Sigmoid colon (tissue), 7 donors: ENCODE results near the gene CYB5R4. TPM values are rescaled to one million over a fixed set of nuclear protein-coding genes. Genes with fewer than 3 reads are reported as not detected.
A peak's percentile ranks its signal among the peaks of the same experiment; 100 is the strongest.

Experiments
- DNase-seq: peaks from one replicate; pipeline ENCODE4 v3.0.0-alpha.2; 2019
- H3K27ac ChIP-seq, 4 donors: fragments of 200-600 bp; sonication (generic); one replicate each; pipeline ENCODE4 v1.5.1; 2016 to 2019; ENCODE audit warnings: mild to moderate bottlenecking in 1 of 4
- H3K27me3 ChIP-seq, 3 donors: fragments of 200-600 bp; sonication (generic); one replicate each; pipeline ENCODE4 v1.5.1; 2019; ENCODE audit warnings: mild to moderate bottlenecking in 1 of 3
- H3K36me3 ChIP-seq, 4 donors: fragments of 200-600 bp; sonication (generic); one replicate each; pipeline ENCODE4 v1.5.1; 2016 to 2019
- H3K4me1 ChIP-seq, 4 donors: fragments of 200-600 bp; sonication (generic); one replicate each; pipeline ENCODE4 v1.5.1; 2017 to 2019
- H3K4me3 ChIP-seq, 4 donors: fragments of 200-600 bp; sonication (generic); one replicate each; pipeline ENCODE4 v1.5.1; 2017 to 2019; ENCODE audit warnings: mild to moderate bottlenecking in 2 of 4, moderate library complexity in 1 of 4
- H3K9me3 ChIP-seq, 4 donors: fragments of 200-600 bp in 3 of 4; sonication (generic) in 3 of 4; one replicate each; pipeline versions ENCODE4 v1.5.1 to v1.6.1; 2013 to 2019
- EP300 ChIP-seq, 4 donors: sonication (generic); formaldehyde crosslinking; IDR thresholded peaks; one replicate each; pipeline ENCODE4 v1.6.1; 2017; ENCODE audit warnings: antibody characterized with exemption in 4 of 4
- POLR2A ChIP-seq, 2 donors: fragments of 450-650 bp; IDR thresholded peaks; one replicate each; pipeline ENCODE4 v1.6.1; 2016; ENCODE audit warnings: antibody characterized with exemption in 2 of 2, mild to moderate bottlenecking in 2 of 2, moderate library complexity in 2 of 2
- POLR2AphosphoS5 ChIP-seq, 4 donors: sonication (generic); formaldehyde crosslinking; IDR thresholded peaks; one replicate each; pipeline ENCODE4 v1.6.1; 2017; ENCODE audit warnings: antibody characterized with exemption in 4 of 4
- WGBS, 2 donors: extraction: QIAGEN DNeasy Blood & Tissue Kit; methylation state at CpG; one replicate each; pipeline ENCODE4 v1.1.7; 2013; 5-methylcytosine and 5-hydroxymethylcytosine counted together
- intact Hi-C: fragments of 100-400 bp; cut with DNase I; formaldehyde crosslinking; loops from one replicate; pipeline ENCODE4 v1.15.1; 2023
- polyA plus RNA-seq, 3 donors: library from polyadenylated mRNA; stranded (reverse); fragments of 200-250 nt; gene quantifications; one replicate each; pipeline ENCODE4 v1.2.3, GENCODE V29; 2013
- total RNA-seq, 4 donors: library from RNA; depleted of rRNA; stranded (reverse); fragments of >200 nt; gene quantifications; one replicate each; pipeline ENCODE4 v1.1.0, GENCODE V29; 2016
- TF ChIP-seq, protein P1 (sequence below), 4 experiments: fragments of 450-650 bp in 3 of 4; fragments of 200-600 bp in 1 of 4; IDR thresholded peaks; one replicate each; pipeline ENCODE4 v1.5.1; 2016 to 2019; ENCODE audit warnings: antibody characterized with exemption in 4 of 4, mild to moderate bottlenecking in 3 of 4, moderate library complexity in 2 of 4
- donor health status: healthy with polysubstance abuse.
- donor health status: Bipolar disorder and iron deficiency.
- donor health status: healthy.

Gene CYB5R4
- total and polyA plus RNA-seq, 7 donors: 9.7 to 35.6 (median 14.3) TPM

DNA sequence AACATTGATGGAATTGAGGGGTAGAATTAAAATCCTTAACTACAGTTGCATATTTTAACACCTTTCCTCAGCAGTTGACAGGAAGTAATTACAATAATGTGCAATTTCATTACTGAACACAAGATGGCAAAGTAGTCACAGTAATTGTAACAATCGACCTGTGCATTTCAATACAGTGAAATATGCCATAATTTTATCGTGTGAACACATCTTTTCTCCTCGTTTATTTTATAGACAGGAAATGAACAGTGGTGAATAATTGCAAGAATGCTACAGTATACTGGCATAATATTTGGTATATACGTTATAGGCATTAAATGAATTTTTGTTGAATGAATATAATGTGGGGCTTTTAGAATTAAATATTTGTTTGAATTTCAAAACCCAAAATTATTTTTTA lies 25.0 kb downstream of the CYB5R4 start:
- no peaks in the 10 kb centered on the region for H3K36me3 ChIP-seq
- 2 to 7% methylated on average over 4 of the region's 4 CpGs for WGBS, 2 donors
- DNase-seq: no peak
- H3K27ac ChIP-seq: no peak overlapping the region
- peaks cover 0 to 4% (median 2%) of the 10 kb centered on the region in 4 donors for H3K4me1 ChIP-seq
- no peaks in the 10 kb centered on the region for H3K9me3 ChIP-seq
- intact Hi-C loops: loop anchor here (5.0 to 10.0 kb wide), 2 partner anchors 343 to 1440 kb away; partner anchors contain the start of gene CEP162
- H3K4me3 ChIP-seq: no peak overlapping the region
- no peak for TF ChIP-seq POLR2A (IDR thresholded peaks at IDR 0.05)
- TF ChIP-seq, protein P1, sequence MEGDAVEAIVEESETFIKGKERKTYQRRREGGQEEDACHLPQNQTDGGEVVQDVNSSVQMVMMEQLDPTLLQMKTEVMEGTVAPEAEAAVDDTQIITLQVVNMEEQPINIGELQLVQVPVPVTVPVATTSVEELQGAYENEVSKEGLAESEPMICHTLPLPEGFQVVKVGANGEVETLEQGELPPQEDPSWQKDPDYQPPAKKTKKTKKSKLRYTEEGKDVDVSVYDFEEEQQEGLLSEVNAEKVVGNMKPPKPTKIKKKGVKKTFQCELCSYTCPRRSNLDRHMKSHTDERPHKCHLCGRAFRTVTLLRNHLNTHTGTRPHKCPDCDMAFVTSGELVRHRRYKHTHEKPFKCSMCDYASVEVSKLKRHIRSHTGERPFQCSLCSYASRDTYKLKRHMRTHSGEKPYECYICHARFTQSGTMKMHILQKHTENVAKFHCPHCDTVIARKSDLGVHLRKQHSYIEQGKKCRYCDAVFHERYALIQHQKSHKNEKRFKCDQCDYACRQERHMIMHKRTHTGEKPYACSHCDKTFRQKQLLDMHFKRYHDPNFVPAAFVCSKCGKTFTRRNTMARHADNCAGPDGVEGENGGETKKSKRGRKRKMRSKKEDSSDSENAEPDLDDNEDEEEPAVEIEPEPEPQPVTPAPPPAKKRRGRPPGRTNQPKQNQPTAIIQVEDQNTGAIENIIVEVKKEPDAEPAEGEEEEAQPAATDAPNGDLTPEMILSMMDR (IDR thresholded peaks at IDR 0.05): peak in 3 of 4 experiments; percentile 58 to 61 (median 59)
- H3K27me3 ChIP-seq: no peaks in the 10 kb centered on the region

DNA sequence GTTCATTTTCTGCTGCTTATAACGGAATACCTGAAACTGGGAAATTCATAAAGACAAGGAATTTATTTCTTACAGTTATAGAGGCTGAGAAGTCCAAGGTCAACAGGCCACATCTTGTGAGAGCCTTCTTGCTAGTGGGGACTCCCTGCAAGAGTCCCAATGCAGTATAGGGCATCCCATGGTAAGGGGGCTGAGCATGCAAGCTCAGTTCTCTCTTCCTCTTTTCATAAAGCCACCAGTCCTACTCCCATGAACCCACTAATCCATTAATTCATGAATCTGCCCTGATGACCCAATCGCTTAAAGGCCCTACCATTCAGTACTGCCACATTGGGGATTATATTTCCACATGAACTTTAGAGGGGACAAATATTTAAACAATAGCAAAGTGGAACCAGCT lies 26.5 kb downstream of the CYB5R4 start:
- Histone ChIP-seq H3K4me3 (no peak overlapping the region), H3K4me1 (peaks cover 0 to under 1% (median 0%) of the 10 kb centered on the region in 4 donors), H3K27me3 (no peaks in the 10 kb centered on the region), H3K36me3 (no peaks in the 10 kb centered on the region), H3K9me3 (no peaks in the 10 kb centered on the region), H3K27ac (no peak overlapping the region)
- intact Hi-C loops: loop anchor here (10.0 kb wide), 1 partner anchor 1439 kb away; no protein-coding TSS in a partner anchor
- TF ChIP-seq POLR2A (IDR thresholded peaks at IDR 0.05) (no peak), POLR2AphosphoS5 (IDR thresholded peaks at IDR 0.05) (no peak), EP300 (IDR thresholded peaks at IDR 0.05) (no peak)
- TF ChIP-seq, protein P1 (IDR thresholded peaks at IDR 0.05): no peak
- 93 to 96% methylated on average over 2 of the region's 2 CpGs for WGBS, 2 donors
- DNase-seq: no peak

- no peaks in the 10 kb centered on the region for H3K27me3 ChIP-seq
- TF ChIP-seq EP300 (IDR thresholded peaks at IDR 0.05): no peak
- TF ChIP-seq POLR2AphosphoS5 (IDR thresholded peaks at IDR 0.05): no peak
- no peak for TF ChIP-seq POLR2A (IDR thresholded peaks at IDR 0.05)
- TF ChIP-seq, protein P1 (IDR thresholded peaks at IDR 0.05): no peak
- H3K4me3 ChIP-seq: no peak overlapping the region
- H3K27ac ChIP-seq: no peak overlapping the region
- no peak for DNase-seq
- intact Hi-C loops: loop anchor here (10.0 kb wide), 1 partner anchor 1435 kb away; no protein-coding TSS in a partner anchor
- H3K9me3 ChIP-seq: no peaks in the 10 kb centered on the region
- no peaks in the 10 kb centered on the region for H3K36me3 ChIP-seq
- peaks cover 0 to 12% (median 2%) of the 10 kb centered on the region in 4 donors for H3K4me1 ChIP-seq
- WGBS, 2 donors: 96 to 98% methylated on average over 1 of the region's 1 CpG
Observed at GRCh38 chr6:83889621-83890020, 30.1 kb downstream of the CYB5R4 start.

DNA sequence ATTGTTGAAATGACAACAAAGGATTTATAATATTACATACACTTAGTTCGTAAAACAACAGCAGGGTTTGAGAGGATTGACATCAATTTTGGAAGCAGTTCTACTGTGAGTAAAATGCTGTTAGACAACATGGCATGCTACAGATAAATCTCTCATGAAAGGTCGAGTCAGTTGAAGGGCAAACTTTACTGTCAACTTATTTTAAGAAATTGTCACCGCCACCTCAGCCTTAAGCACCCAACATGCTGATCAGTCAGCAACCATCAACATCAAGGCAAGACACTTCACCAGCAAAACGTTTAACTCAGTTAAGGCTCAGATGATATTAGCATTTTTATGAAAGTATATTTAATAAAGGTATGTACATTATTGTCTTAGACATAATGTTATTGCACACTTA lies 31.0 kb downstream of the CYB5R4 start:
- WGBS, 2 donors: 92 to 95% methylated on average over 4 of the region's 4 CpGs
- no peak for TF ChIP-seq EP300 (IDR thresholded peaks at IDR 0.05)
- TF ChIP-seq POLR2AphosphoS5 (IDR thresholded peaks at IDR 0.05): no peak
- TF ChIP-seq POLR2A (IDR thresholded peaks at IDR 0.05): no peak
- TF ChIP-seq, protein P1 (IDR thresholded peaks at IDR 0.05): no peak
- no peak for DNase-seq
- intact Hi-C loops: no loop called here
- Histone ChIP-seq H3K27ac (no peak overlapping the region), H3K27me3 (no peaks in the 10 kb centered on the region), H3K36me3 (peaks cover 0 to 5% (median 0%) of the 10 kb centered on the region in 4 donors), H3K4me1 (peaks cover 0 to 18% (median 6%) of the 10 kb centered on the region in 4 donors), H3K4me3 (no peak overlapping the region), H3K9me3 (no peaks in the 10 kb centered on the region)

DNA sequence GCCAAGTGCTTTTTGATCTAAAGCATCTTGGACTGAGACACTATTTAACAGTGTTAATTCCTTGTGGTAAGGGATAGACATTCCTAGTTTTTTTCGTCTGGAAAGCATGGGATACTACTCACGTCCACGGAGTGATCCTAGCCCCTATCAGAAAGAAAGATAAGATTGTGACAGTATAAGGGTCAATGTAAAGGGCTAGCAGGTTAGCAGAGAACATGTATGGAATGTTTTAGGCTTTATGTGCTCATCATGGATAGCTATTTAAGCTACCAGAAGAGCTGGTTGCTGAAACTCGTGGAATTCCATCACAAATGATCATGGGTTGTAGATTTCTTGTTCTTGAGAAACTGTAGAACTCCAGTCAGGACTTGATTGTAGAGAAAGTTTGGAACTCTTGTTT lies 32.1 kb downstream of the CYB5R4 start:
- peaks cover 0 to 5% (median 0%) of the 10 kb centered on the region in 4 donors for H3K36me3 ChIP-seq
- TF ChIP-seq POLR2A (IDR thresholded peaks at IDR 0.05): no peak
- TF ChIP-seq EP300 (IDR thresholded peaks at IDR 0.05): no peak
- TF ChIP-seq POLR2AphosphoS5 (IDR thresholded peaks at IDR 0.05): no peak
- TF ChIP-seq, protein P1 (IDR thresholded peaks at IDR 0.05): no peak
- no peaks in the 10 kb centered on the region for H3K27me3 ChIP-seq
- H3K9me3 ChIP-seq: no peaks in the 10 kb centered on the region
- no peak for DNase-seq
- WGBS, 2 donors: 93% methylated on average over 4 of the region's 4 CpGs
- H3K27ac ChIP-seq: no peak overlapping the region
- H3K4me1 ChIP-seq: peaks cover 0 to 18% (median 6%) of the 10 kb centered on the region in 4 donors
- intact Hi-C loops: no loop called here
- H3K4me3 ChIP-seq: no peak overlapping the region
